ENCODE results near the gene ITPR1.

Gene ITPR1

GRCh38 chr3:4821975-4822374 lies 328.8 kb downstream of the ITPR1 start:
- 0 out of 2 replicates have a peak, but pooled peaks cover 2% of the 10 kb centered on the region for H3K9me3 ChIP-seq (ENCODE audit: low read length)
- no peaks in the 10 kb centered on the region for H3K9me2 ChIP-seq (ENCODE audit: low read depth, low read length)
- H4K20me1 ChIP-seq (ENCODE audit: insufficient read depth, low read length), result no peaks in the 10 kb centered on the region
- no peak for TF ChIP-seq EZH2 (IDR thresholded peaks at IDR 0.05; ENCODE audit: borderline replicate concordance, low read length)
- H3K4me1 ChIP-seq (ENCODE audit: insufficient read depth, low read length, severe bottlenecking), result no peaks in the 10 kb centered on the region
- H3K27me3 ChIP-seq (ENCODE audit: insufficient read depth, low read length), result no peaks in the 10 kb centered on the region; the same call in 1 of the 2 replicates
- no peak overlapping the region for H3K9ac ChIP-seq (ENCODE audit: low read length)
- H3K36me3 ChIP-seq (ENCODE audit: insufficient read depth, low read length), result no peaks in the 10 kb centered on the region
- no peak overlapping the region for H3K27ac ChIP-seq (ENCODE audit: low read depth, low read length, poor library complexity, severe bottlenecking)
- H3K4me3 ChIP-seq (ENCODE audit: low read depth, low read length, poor library complexity, severe bottlenecking), result no peak overlapping the region
- no peaks in the 10 kb centered on the region for H3K79me2 ChIP-seq (ENCODE audit: insufficient read depth, low read length)
- H2AFZ ChIP-seq (ENCODE audit: low read length), result no peak overlapping the region
- H3K4me2 ChIP-seq (ENCODE audit: low read length), result no peak overlapping the region
- no peaks in the 10 kb centered on the region for H3F3A ChIP-seq (ENCODE audit: insufficient read depth, low read length)

GRCh38 chr3:4822568-4822967 lies 329.4 kb downstream of the ITPR1 start:
- no peaks in the 10 kb centered on the region for H4K20me1 ChIP-seq (ENCODE audit: insufficient read depth, low read length)
- no peak overlapping the region for H3K27ac ChIP-seq (ENCODE audit: low read depth, low read length, poor library complexity, severe bottlenecking)
- no peaks in the 10 kb centered on the region for H3K9me2 ChIP-seq (ENCODE audit: low read depth, low read length)
- no peaks in the 10 kb centered on the region; the same call in 1 of the 2 replicates for H3K27me3 ChIP-seq (ENCODE audit: insufficient read depth, low read length)
- H3K4me1 ChIP-seq (ENCODE audit: insufficient read depth, low read length, severe bottlenecking), result no peaks in the 10 kb centered on the region
- no peaks in the 10 kb centered on the region for H3K9me3 ChIP-seq (ENCODE audit: low read length)
- H2AFZ ChIP-seq (ENCODE audit: low read length), result no peak overlapping the region
- H3K36me3 ChIP-seq (ENCODE audit: insufficient read depth, low read length), result no peaks in the 10 kb centered on the region
- H3K79me2 ChIP-seq (ENCODE audit: insufficient read depth, low read length), result no peaks in the 10 kb centered on the region
- H3K4me2 ChIP-seq (ENCODE audit: low read length), result no peak overlapping the region
- no peak overlapping the region for H3K9ac ChIP-seq (ENCODE audit: low read length)
- no peak overlapping the region for H3K4me3 ChIP-seq (ENCODE audit: low read depth, low read length, poor library complexity, severe bottlenecking)
- H3F3A ChIP-seq (ENCODE audit: insufficient read depth, low read length), result no peaks in the 10 kb centered on the region
- TF ChIP-seq CTCF (IDR thresholded peaks at IDR 0.05; ENCODE audit: low read length), result no peak
- TF ChIP-seq EZH2 (IDR thresholded peaks at IDR 0.05; ENCODE audit: borderline replicate concordance, low read length), result no peak

GRCh38 chr3:4823385-4823784 lies 330.2 kb downstream of the ITPR1 start:
- Histone ChIP-seq H3K36me3 (ENCODE audit: insufficient read depth, low read length) (no peaks in the 10 kb centered on the region), H3K9ac (ENCODE audit: low read length) (no peak overlapping the region), H3K9me3 (ENCODE audit: low read length) (no peaks in the 10 kb centered on the region), H4K20me1 (ENCODE audit: insufficient read depth, low read length) (no peaks in the 10 kb centered on the region), H3K27ac (ENCODE audit: low read depth, low read length, poor library complexity, severe bottlenecking) (no peak overlapping the region), H3F3A (ENCODE audit: insufficient read depth, low read length) (no peaks in the 10 kb centered on the region), H3K4me1 (ENCODE audit: insufficient read depth, low read length, severe bottlenecking) (no peaks in the 10 kb centered on the region), H3K79me2 (ENCODE audit: insufficient read depth, low read length) (no peaks in the 10 kb centered on the region), H3K9me2 (ENCODE audit: low read depth, low read length) (no peaks in the 10 kb centered on the region), H3K4me2 (ENCODE audit: low read length) (no peak overlapping the region), H3K4me3 (ENCODE audit: low read depth, low read length, poor library complexity, severe bottlenecking) (no peak overlapping the region), H3K27me3 (ENCODE audit: insufficient read depth, low read length) (no peaks in the 10 kb centered on the region; the same call in 1 of the 2 replicates), H2AFZ (ENCODE audit: low read length) (no peak overlapping the region)
- TF ChIP-seq CTCF (IDR thresholded peaks at IDR 0.05; ENCODE audit: low read length) (no peak), EZH2 (IDR thresholded peaks at IDR 0.05; ENCODE audit: borderline replicate concordance, low read length) (no peak)
